Suprapubic skin (tissue), 4 donors: ENCODE measurements around the gene CNIH3.

Source experiments
- EP300 ChIP-seq: sonication (generic); formaldehyde crosslinking; IDR thresholded peaks from one replicate; pipeline ENCODE4 v1.6.1; 2017; ENCODE audit warnings: antibody characterized with exemption
- POLR2A ChIP-seq, 2 donors: fragments of 450-650 bp; IDR thresholded peaks; one replicate each; pipeline ENCODE4 v1.6.1; 2017; ENCODE audit warnings: antibody characterized with exemption in 2 of 2, mild to moderate bottlenecking in 2 of 2, moderate library complexity in 2 of 2
- POLR2AphosphoS5 ChIP-seq, 3 donors: sonication (generic); formaldehyde crosslinking; IDR thresholded peaks; one replicate each; pipeline ENCODE4 v1.6.1; 2017; ENCODE audit warnings: antibody characterized with exemption in 3 of 3
- TF ChIP-seq, protein P1 (sequence below), 2 donors: fragments of 200-600 bp in 1 of 2; fragments of 450-650 bp in 1 of 2; sonication (generic) in 1 of 2; IDR thresholded peaks; one replicate each; pipeline ENCODE4 v1.5.1; 2016 to 2019; ENCODE audit warnings: antibody characterized with exemption in 2 of 2, mild to moderate bottlenecking in 1 of 2, moderate library complexity in 1 of 2

DNA sequence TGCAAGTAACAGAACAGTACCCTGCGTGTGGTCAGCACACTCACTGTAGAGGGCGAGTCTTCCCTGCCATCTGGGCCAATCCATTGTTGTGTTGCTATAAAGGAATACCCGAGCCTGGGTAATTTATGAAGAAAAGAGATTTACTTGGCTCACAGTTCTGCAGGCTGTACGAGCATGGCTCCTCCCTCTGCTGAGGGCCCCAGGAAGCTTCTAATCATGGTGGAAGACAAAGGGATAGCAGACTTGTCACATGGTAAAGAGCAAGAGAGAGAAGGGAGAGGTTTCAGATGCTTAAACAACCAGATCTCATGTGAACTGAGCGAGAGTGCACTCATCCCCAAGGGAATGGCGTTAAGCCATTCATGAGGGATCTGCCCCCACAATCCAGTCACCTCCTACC, 126.2 kb downstream of the CNIH3 start:
- no peak for TF ChIP-seq POLR2AphosphoS5 (IDR thresholded peaks at IDR 0.05)
- no peak for TF ChIP-seq POLR2A (IDR thresholded peaks at IDR 0.05)
- TF ChIP-seq, protein P1, sequence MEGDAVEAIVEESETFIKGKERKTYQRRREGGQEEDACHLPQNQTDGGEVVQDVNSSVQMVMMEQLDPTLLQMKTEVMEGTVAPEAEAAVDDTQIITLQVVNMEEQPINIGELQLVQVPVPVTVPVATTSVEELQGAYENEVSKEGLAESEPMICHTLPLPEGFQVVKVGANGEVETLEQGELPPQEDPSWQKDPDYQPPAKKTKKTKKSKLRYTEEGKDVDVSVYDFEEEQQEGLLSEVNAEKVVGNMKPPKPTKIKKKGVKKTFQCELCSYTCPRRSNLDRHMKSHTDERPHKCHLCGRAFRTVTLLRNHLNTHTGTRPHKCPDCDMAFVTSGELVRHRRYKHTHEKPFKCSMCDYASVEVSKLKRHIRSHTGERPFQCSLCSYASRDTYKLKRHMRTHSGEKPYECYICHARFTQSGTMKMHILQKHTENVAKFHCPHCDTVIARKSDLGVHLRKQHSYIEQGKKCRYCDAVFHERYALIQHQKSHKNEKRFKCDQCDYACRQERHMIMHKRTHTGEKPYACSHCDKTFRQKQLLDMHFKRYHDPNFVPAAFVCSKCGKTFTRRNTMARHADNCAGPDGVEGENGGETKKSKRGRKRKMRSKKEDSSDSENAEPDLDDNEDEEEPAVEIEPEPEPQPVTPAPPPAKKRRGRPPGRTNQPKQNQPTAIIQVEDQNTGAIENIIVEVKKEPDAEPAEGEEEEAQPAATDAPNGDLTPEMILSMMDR (IDR thresholded peaks at IDR 0.05): no peak
- no peak for TF ChIP-seq EP300
